Putamen (tissue), 1 donor: ENCODE data around the gene CCDC107.
A peak's percentile ranks its signal among the peaks of the same experiment; 100 is the strongest.

Experiments used
- DNase-seq: peaks from one replicate; pipeline ENCODE4 v3.0.0-alpha.2; 2016; ENCODE audit warnings: low spot score

Gene CCDC107

GRCh38 chr9:35684921-35685320, 26.8 kb downstream of the CCDC107 start:
- DNase-seq: no peak

- no peak for DNase-seq
Observed at GRCh38 chr9:35685506-35685905, 27.4 kb downstream of the CCDC107 start.

- no peak for DNase-seq
Observed at GRCh38 chr9:35686222-35687203, 28.4 kb downstream of the CCDC107 start.

GRCh38 chr9:35687306-35687705, 29.2 kb downstream of the CCDC107 start:
- DNase-seq: no peak

- no peak for DNase-seq
Observed at GRCh38 chr9:35687972-35688557, 30.0 kb downstream of the CCDC107 start.

GRCh38 chr9:35688558-35689541, 30.8 kb downstream of the CCDC107 start:
- DNase-seq: peak; percentile 21

GRCh38 chr9:35689542-35690293, 31.6 kb downstream of the CCDC107 start, which contains the start of gene TPM2:
Gene TPM2, minus strand, starts transcription at chr9:35689925. Its CDS starts 108 bp downstream, at chr9:35689817.
- no peak for DNase-seq

- DNase-seq: no peak
Observed at GRCh38 chr9:35690294-35690613, 32.2 kb downstream of the CCDC107 start.

- peak; percentile 19 for DNase-seq
Observed at GRCh38 chr9:35690614-35691333, 32.7 kb downstream of the CCDC107 start.

GRCh38 chr9:35691334-35691650, 33.2 kb downstream of the CCDC107 start:
- no peak for DNase-seq

- DNase-seq: no peak
Observed at GRCh38 chr9:35691757-35692301, 33.7 kb downstream of the CCDC107 start.

GRCh38 chr9:35695943-35696401, 37.9 kb downstream of the CCDC107 start:
- no peak for DNase-seq

- peak; percentile 27 for DNase-seq
Observed at GRCh38 chr9:35696520-35697215, 38.6 kb downstream of the CCDC107 start.

- no peak for DNase-seq
Observed at GRCh38 chr9:35697486-35697885, 39.4 kb downstream of the CCDC107 start.

GRCh38 chr9:35698231-35698630, 40.1 kb downstream of the CCDC107 start:
- DNase-seq: no peak

GRCh38 chr9:35700031-35700430, 41.9 kb downstream of the CCDC107 start:
- no peak for DNase-seq

- DNase-seq: no peak
Observed at GRCh38 chr9:35700942-35701341, 42.9 kb downstream of the CCDC107 start.

- DNase-seq: no peak
Observed at GRCh38 chr9:35702696-35703095, 44.6 kb downstream of the CCDC107 start.

GRCh38 chr9:35703906-35704672, 46.0 kb downstream of the CCDC107 start:
- DNase-seq: no peak
